Kidney (tissue), 14 donors: ENCODE data around the gene TWF1. TPM values are rescaled to one million over a fixed set of nuclear protein-coding genes. Genes with fewer than 3 reads are reported as not detected.
"Not testable (repeated sequence)": the region's sequence is repeated elsewhere in the genome, so short reads cannot be mapped to it uniquely, and the experiment has no call there.

Source experiments
- DNase-seq, 5 donors: peaks; one replicate each; pipeline ENCODE4 v3.0.0-alpha.2; 2013 to 2020
- FAIRE-seq: peaks from 2 replicates; lab custom pipeline; 2012; peaks lifted over from hg19 to GRCh38; lab: Jason Lieb, UNC
- H3K27ac ChIP-seq, 2 donors: one replicate each; pipeline ENCODE4 v1.7.0; 2013; ENCODE audit warnings: low read depth in 2 of 2, low read length in 2 of 2, inconsistent platforms in 1 of 2
- H3K27me3 ChIP-seq: one replicate; pipeline ENCODE4 v1.7.1; 2013; ENCODE audit warnings: low read length, inconsistent platforms; ENCODE audit not compliant: control insufficient read depth, insufficient read depth
- H3K36me3 ChIP-seq, 3 donors: one replicate each; pipeline versions ENCODE4 v1.7.0 to v1.7.1; 2013; ENCODE audit warnings: low read length in 3 of 3, control low read depth in 1 of 3, inconsistent platforms in 1 of 3; ENCODE audit not compliant: insufficient read depth in 3 of 3, control insufficient read depth in 2 of 3
- H3K4me1 ChIP-seq, 3 donors: one replicate each; pipeline versions ENCODE4 v1.7.0 to v1.7.1; 2013; ENCODE audit warnings: low read length in 3 of 3, inconsistent platforms in 1 of 3, low read depth in 1 of 3; ENCODE audit not compliant: control insufficient read depth in 2 of 3, insufficient read depth in 2 of 3
- H3K4me3 ChIP-seq, 3 donors: one replicate each; pipeline versions ENCODE4 v1.7.0 to v1.8.1; 2013; ENCODE audit warnings: low read length in 3 of 3, control low read depth in 1 of 3, inconsistent platforms in 1 of 3
- H3K9ac ChIP-seq, 3 donors: one replicate each; pipeline versions ENCODE4 v1.7.0 to v1.7.1; 2013; ENCODE audit warnings: low read length in 3 of 3, control low read depth in 1 of 3, inconsistent platforms in 1 of 3
- H3K9me3 ChIP-seq, 3 donors: one replicate each; pipeline versions ENCODE4 v1.7.0 to v1.7.1; 2013; ENCODE audit warnings: low read length in 3 of 3, control low read depth in 1 of 3, inconsistent platforms in 1 of 3; ENCODE audit not compliant: control insufficient read depth in 2 of 3, insufficient read depth in 1 of 3
- CTCF ChIP-seq: IDR thresholded peaks from 3 replicates; pipeline ENCODE4 v1.5.1; 2012; ENCODE audit warnings: mild to moderate bottlenecking, moderate library complexity, borderline replicate concordance; ENCODE audit not compliant: insufficient read depth; ENCODE audit errors: extremely low read depth
- intact Hi-C: fragments of 100-400 bp; cut with DNase I; formaldehyde crosslinking; loops from one replicate; pipeline ENCODE4 v1.11.1; 2022
- polyA plus RNA-seq: library from polyadenylated mRNA; stranded (reverse); fragments of 350-450 nt; fragmentation: Illumina TruSeq; extraction: RNeasy Lipid Tissue Mini Kit (QIAGEN cat#74804); gene quantifications from one replicate; pipeline ENCODE4 v1.2.3, GENCODE V29; 2014; ENCODE audit warnings: low read depth, low replicate concordance; ENCODE audit not compliant: insufficient read depth
- total RNA-seq: library from RNA; stranded (reverse); fragmentation: NEBNext Ultra II Directional; extraction: Animal tissue kit (Norgen Biotek cat#: 25700); gene quantifications from one replicate; pipeline ENCODE4 v1.2.1, GENCODE V29; 2021
- donor health status: control.
- donor health status: control.
- donor health status: control.
- donor health status: control.
- donor health status: control.
- donor health status: DM: yes; HTN: yes; CAD: no.
- donor health status: Normal renal cell carcinoma (clear cell type).

Gene TWF1
- total and polyA plus RNA-seq, 2 donors from 2014 or later, result 41.0 to 75.0 TPM

- Histone ChIP-seq H3K27me3 (no peaks in the 10 kb centered on the region), H3K9ac (peak overlapping the region; percentile 56 to 96 (median 81)), H3K27ac (peak overlapping the region; percentile 61 to 71), H3K4me1 (peaks cover 2 to 15% (median 14%) of the 10 kb centered on the region in 3 donors), H3K36me3 (peaks cover 0 to 3% (median 0%) of the 10 kb centered on the region in 3 donors), H3K4me3 (peak overlapping the region; percentile 90 to 96 (median 95)), H3K9me3 (no peaks in the 10 kb centered on the region)
- DNase-seq (peak in 2 of 5 donors; percentile 69 to 71), FAIRE-seq (no peak)
- TF ChIP-seq CTCF, result no peak
- intact Hi-C loops, result no loop called here
Measured at GRCh38 chr12:43758247-43758727, 47.8 kb downstream of the TWF1 start.

- Histone ChIP-seq H3K27me3 (no peaks in the 10 kb centered on the region), H3K4me3 (no peak overlapping the region), H3K9me3 (peaks cover 0 to 1% (median 0%) of the 10 kb centered on the region in 3 donors), H3K4me1 (peaks cover 2 to 8% (median 6%) of the 10 kb centered on the region in 3 donors), H3K36me3 (peaks cover 0 to 4% (median 3%) of the 10 kb centered on the region in 3 donors), H3K9ac (no peak overlapping the region), H3K27ac (no peak overlapping the region)
- intact Hi-C loops, result no loop called here
- no peak for FAIRE-seq
- no peak for TF ChIP-seq CTCF
- no peak for DNase-seq
Measured at GRCh38 chr12:43754015-43754414, 52.1 kb downstream of the TWF1 start.

- H3K4me3 ChIP-seq, H3K27ac ChIP-seq, FAIRE-seq, H3K27me3 ChIP-seq, H3K9me3 ChIP-seq, H3K4me1 ChIP-seq, H3K9ac ChIP-seq, intact Hi-C loops, DNase-seq, H3K36me3 ChIP-seq: not testable (repeated sequence)
Measured at GRCh38 chr12:43751360-43751759, 54.8 kb downstream of the TWF1 start.

- no peak for TF ChIP-seq CTCF
- Histone ChIP-seq H3K36me3 (peaks cover 0 to 4% (median 3%) of the 10 kb centered on the region in 3 donors), H3K4me1 (no peaks in the 10 kb centered on the region), H3K27me3 (no peaks in the 10 kb centered on the region), H3K4me3 (no peak overlapping the region), H3K9me3 (peaks cover 0 to 1% (median 0%) of the 10 kb centered on the region in 3 donors), H3K9ac (no peak overlapping the region), H3K27ac (no peak overlapping the region)
- FAIRE-seq (no peak), DNase-seq (no peak)
- intact Hi-C loops, result no loop called here
Measured at GRCh38 chr12:43750814-43751213, 55.3 kb downstream of the TWF1 start.
